DOHH2 (cell line): Measurements from ENCODE around the gene UTP11.
A peak's percentile ranks its signal among the peaks of the same experiment; 100 is the strongest.

ENCODE experiments used
- H3F3A ChIP-seq: fragments of 200-600 bp; sonication (generic), shearing (Covaris generic); 2 replicates; pipeline ENCODE4 v1.6.0; 2016; ENCODE audit warnings: antibody characterized with exemption, mild to moderate bottlenecking; ENCODE audit not compliant: control insufficient read depth, insufficient read depth
- H3K27ac ChIP-seq: fragments of 200-600 bp; sonication (generic); 2 replicates; pipeline ENCODE4 v1.5.1; 2014; ENCODE audit warnings: low read depth, mild to moderate bottlenecking, low read length, moderate library complexity
- H3K27me3 ChIP-seq: fragments of 200-600 bp; sonication (generic); 2 replicates; pipeline ENCODE4 v1.6.1; 2014; ENCODE audit warnings: mild to moderate bottlenecking, low read length, mixed read lengths; ENCODE audit not compliant: control insufficient read depth
- H3K36me3 ChIP-seq: fragments of 200-600 bp; sonication (generic); 2 replicates; pipeline ENCODE4 v1.6.1; 2014; ENCODE audit warnings: mild to moderate bottlenecking, low read length, moderate library complexity, mixed read lengths; ENCODE audit not compliant: control insufficient read depth
- H3K4me1 ChIP-seq: fragments of 200-600 bp; sonication (generic); 2 replicates; pipeline ENCODE4 v1.6.1; 2014; ENCODE audit warnings: mild to moderate bottlenecking, low read length, mixed read lengths; ENCODE audit not compliant: control insufficient read depth
- H3K4me2 ChIP-seq: fragments of 200-600 bp; sonication (generic); 2 replicates; pipeline ENCODE4 v1.6.0; 2014; ENCODE audit warnings: mild to moderate bottlenecking, low read length, moderate library complexity
- H3K4me3 ChIP-seq: fragments of 200-600 bp; sonication (generic); 2 replicates; pipeline ENCODE4 v1.5.1; 2014; ENCODE audit warnings: mild to moderate bottlenecking, low read length, mixed read lengths
- H3K79me2 ChIP-seq: fragments of 200-600 bp; sonication (generic); 2 replicates; pipeline ENCODE4 v1.6.1; 2014; ENCODE audit warnings: mild to moderate bottlenecking, low read length, mixed read lengths; ENCODE audit not compliant: control insufficient read depth
- H3K9me2 ChIP-seq: fragments of 200-600 bp; sonication (generic); replicated peaks from 2 replicates; pipeline ENCODE4 v1.6.1; 2014; ENCODE audit warnings: mild to moderate bottlenecking, low read length, mixed read lengths; ENCODE audit not compliant: control insufficient read depth
- H3K9me3 ChIP-seq: fragments of 200-600 bp; sonication (generic); 2 replicates; pipeline ENCODE4 v1.6.1; 2014; ENCODE audit warnings: antibody characterized with exemption, low read length, mixed read lengths; ENCODE audit not compliant: control insufficient read depth, insufficient read depth
- H4K20me1 ChIP-seq: fragments of 200-600 bp; sonication (generic); 2 replicates; pipeline ENCODE4 v1.6.0; 2014; ENCODE audit warnings: low read depth, mild to moderate bottlenecking, antibody characterized with exemption, low read length, moderate library complexity; ENCODE audit not compliant: control insufficient read depth, insufficient read depth
- EZH2phosphoT487 ChIP-seq: fragments of 200-600 bp; sonication (generic); IDR thresholded peaks from 2 replicates; pipeline ENCODE4 v1.6.1; 2017; ENCODE audit warnings: borderline replicate concordance, mild to moderate bottlenecking, antibody characterized with exemption, low read length, moderate library complexity, mixed read lengths
- TF ChIP-seq, protein P1 (sequence below): fragments of 200-600 bp; sonication (generic); IDR thresholded peaks from one replicate; pipeline ENCODE4 v1.5.1; 2014; ENCODE audit warnings: antibody characterized with exemption, mild to moderate bottlenecking, low read depth, low read length; ENCODE audit not compliant: poor library complexity, severe bottlenecking

UTP11 gene

DNA sequence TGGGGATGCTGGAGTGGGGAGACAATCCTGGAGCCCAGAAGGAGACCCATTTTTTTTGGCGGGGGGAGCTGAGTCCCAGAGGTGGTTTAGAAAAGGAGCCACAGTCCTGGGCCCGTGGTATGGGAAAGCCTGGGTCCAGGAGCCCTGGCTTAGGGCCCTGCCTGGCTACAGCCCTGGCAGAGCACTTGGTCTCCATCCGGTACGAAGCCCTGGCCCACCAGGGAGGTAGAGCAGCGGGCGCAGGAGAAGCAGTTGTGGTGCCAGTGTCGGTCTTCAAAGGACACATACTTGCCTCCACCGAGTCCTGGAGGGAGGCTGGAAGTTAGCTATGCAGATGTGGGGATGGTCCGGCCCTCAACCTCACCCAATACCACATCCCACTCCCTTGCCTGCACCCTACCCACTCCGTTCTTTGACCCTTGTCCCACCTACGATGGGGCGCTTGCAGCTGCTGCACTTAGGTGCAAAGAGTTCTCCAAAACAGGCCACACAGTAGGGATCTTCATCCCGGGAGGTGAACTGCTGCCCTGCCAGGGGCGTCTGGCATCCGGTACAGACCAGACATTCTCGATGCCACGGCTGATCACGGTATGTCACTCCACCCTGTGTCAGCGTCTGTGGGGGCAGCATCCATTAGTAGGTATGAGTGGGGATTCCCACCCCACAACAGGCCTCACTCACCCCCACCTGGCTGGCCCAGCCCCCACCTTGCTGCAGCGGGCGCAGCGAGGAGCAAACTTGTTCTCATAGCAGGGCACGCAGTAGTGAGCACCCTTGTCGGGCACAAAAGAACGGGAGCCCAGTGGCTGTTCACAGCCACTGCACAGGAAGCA lies 15.1 kb upstream of the UTP11 start:
- H3K79me2 ChIP-seq, result no peaks in the 10 kb centered on the region
- H3K4me2 ChIP-seq, result no peak overlapping the region

DNA sequence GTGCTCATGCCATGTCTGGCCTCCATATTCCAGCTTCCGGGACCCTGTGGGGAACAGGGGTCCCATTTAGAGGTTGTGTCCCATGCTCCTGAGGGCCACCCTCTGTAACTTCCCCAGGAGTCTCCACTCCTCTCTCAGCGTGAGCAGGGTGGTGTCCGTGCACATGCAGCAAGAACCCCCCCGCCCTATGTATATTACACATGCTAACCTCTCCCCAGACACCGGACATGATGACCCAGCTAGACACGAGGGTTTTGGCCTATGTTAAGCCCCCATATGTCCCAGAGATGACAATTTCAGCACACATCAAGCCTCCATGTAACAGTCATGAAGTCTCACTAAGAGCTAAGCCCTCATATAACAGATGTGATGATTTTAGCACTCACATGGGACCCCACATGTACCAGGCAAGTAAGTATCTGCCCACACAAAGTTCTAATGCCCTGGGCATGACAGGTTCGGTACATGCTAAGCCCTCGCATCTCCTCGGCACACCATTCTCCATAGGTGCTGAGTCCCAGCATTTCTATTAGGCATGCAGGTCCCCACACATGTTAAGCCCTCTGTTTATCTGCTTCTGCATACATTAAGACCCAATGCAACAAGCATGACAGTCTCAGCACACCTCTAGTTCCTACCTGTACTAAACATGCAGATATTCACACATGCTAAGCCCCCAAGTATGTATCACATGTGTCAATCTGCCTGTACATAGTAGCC lies 14.3 kb upstream of the UTP11 start:
- Histone ChIP-seq H3K79me2 (no peaks in the 10 kb centered on the region), H3K27ac (no peak overlapping the region), H3K4me3 (no peak overlapping the region), H3K4me1 (peaks cover 27% of the 10 kb centered on the region), H3K9me2 (no peaks in the 10 kb centered on the region), H3K4me2 (no peak overlapping the region), H3K9me3 (no peaks in the 10 kb centered on the region), H3K36me3 (no peaks in the 10 kb centered on the region), H4K20me1 (no peaks in the 10 kb centered on the region), H3K27me3 (no peaks in the 10 kb centered on the region), H3F3A (no peaks in the 10 kb centered on the region)
- TF ChIP-seq, protein P1, sequence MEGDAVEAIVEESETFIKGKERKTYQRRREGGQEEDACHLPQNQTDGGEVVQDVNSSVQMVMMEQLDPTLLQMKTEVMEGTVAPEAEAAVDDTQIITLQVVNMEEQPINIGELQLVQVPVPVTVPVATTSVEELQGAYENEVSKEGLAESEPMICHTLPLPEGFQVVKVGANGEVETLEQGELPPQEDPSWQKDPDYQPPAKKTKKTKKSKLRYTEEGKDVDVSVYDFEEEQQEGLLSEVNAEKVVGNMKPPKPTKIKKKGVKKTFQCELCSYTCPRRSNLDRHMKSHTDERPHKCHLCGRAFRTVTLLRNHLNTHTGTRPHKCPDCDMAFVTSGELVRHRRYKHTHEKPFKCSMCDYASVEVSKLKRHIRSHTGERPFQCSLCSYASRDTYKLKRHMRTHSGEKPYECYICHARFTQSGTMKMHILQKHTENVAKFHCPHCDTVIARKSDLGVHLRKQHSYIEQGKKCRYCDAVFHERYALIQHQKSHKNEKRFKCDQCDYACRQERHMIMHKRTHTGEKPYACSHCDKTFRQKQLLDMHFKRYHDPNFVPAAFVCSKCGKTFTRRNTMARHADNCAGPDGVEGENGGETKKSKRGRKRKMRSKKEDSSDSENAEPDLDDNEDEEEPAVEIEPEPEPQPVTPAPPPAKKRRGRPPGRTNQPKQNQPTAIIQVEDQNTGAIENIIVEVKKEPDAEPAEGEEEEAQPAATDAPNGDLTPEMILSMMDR, result no peak
- TF ChIP-seq EZH2phosphoT487, result no peak

More for the DNA sequence above, 15.1 kb upstream of the UTP11 start:
- Histone ChIP-seq H3K4me3 (no peak overlapping the region), H4K20me1 (no peaks in the 10 kb centered on the region), H3K9me3 (no peaks in the 10 kb centered on the region), H3F3A (no peaks in the 10 kb centered on the region), H3K27ac (no peak overlapping the region), H3K4me1 (peaks cover 27% of the 10 kb centered on the region), H3K9me2 (no peaks in the 10 kb centered on the region), H3K27me3 (no peaks in the 10 kb centered on the region), H3K36me3 (no peaks in the 10 kb centered on the region)
- TF ChIP-seq EZH2phosphoT487, result no peak
- TF ChIP-seq, protein P1, result no peak

DNA sequence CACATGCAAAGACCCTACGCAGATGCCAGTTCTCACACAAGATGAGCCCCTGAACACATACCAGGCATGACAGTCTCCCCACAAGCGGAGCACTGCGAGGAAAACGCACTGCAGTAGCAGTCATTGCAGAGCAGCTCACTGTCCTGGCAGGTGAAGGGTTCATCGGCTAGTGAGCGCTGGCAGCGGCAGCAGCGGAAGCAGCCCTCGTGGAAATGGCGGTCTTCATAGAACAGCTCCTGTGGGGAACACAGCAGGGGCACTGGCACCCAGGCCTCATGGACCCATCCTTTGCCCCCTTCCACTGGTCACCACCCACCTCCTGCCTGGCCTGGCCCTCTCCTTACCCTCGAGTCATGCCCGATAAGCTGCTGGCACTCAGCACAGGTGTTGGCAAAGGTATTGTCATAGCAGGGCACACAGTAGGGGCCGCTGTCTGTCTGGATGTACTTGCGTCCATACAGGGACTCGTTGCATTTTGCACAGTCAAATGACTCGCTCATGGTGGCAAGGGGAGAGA lies 13.6 kb upstream of the UTP11 start:
- Histone ChIP-seq H3K27me3 (peaks cover 5% of the 10 kb centered on the region), H3K4me3 (no peak overlapping the region), H3K9me3 (no peaks in the 10 kb centered on the region), H3K9me2 (no peaks in the 10 kb centered on the region), H3K4me1 (peaks cover 27% of the 10 kb centered on the region), H3K27ac (no peak overlapping the region), H3K79me2 (no peaks in the 10 kb centered on the region), H4K20me1 (no peaks in the 10 kb centered on the region), H3K4me2 (peak overlapping the region; percentile 46; the same call in 1 of the 2 replicates), H3K36me3 (no peaks in the 10 kb centered on the region), H3F3A (no peaks in the 10 kb centered on the region)
- TF ChIP-seq, protein P1, result no peak
- TF ChIP-seq EZH2phosphoT487, result no peak
